GM12878 (cell line): ENCODE measurements around the gene PPP1R10.

Source experiments
- POLR2A ChIP-seq: IDR thresholded peaks from 2 replicates; pipeline ENCODE4 v1.6.1; 2011; ENCODE audit warnings: low read depth, mild to moderate bottlenecking, low read length
- SMC3 ChIP-seq: IDR thresholded peaks from 2 replicates; pipeline ENCODE4 v1.6.1; 2011; ENCODE audit warnings: low read length, improper control_type of control experiment, borderline replicate concordance
- TF ChIP-seq, protein P1 (sequence below), 3 experiments: IDR thresholded peaks in 2 of 3; conservative IDR thresholded peaks in 1 of 3; 2 replicates each; pipeline ENCODE4 v1.5.1; 2011; ENCODE audit warnings: low read depth in 3 of 3, low read length in 3 of 3, mild to moderate bottlenecking in 3 of 3, control low read depth in 2 of 3, moderate library complexity in 2 of 3, inconsistent platforms in 1 of 3, mixed read lengths in 1 of 3; ENCODE audit not compliant: control insufficient read depth in 2 of 3, insufficient read depth in 1 of 3; ENCODE audit errors: extremely low read depth in 1 of 3

DNA sequence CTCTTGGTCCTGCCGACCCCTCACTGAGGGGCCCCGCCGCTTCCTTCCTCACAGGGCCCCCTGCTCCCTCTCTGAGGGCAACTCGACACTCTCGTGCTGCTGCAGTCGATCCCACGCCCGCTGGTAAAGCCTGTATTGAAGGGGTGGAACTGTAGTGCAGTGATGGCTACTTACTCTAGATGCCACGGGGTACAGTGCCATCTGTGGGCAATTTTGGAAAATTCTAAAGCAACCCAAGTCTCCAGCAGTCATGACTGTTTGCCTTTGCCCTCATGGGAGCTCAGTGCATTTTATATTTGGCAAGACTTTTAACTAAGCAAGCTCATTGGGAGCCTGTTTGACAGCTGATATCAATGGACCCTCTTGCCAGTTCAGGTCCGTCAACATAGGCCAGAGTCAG, 23.4 kb upstream of the PPP1R10 start:
- TF ChIP-seq, protein P1, sequence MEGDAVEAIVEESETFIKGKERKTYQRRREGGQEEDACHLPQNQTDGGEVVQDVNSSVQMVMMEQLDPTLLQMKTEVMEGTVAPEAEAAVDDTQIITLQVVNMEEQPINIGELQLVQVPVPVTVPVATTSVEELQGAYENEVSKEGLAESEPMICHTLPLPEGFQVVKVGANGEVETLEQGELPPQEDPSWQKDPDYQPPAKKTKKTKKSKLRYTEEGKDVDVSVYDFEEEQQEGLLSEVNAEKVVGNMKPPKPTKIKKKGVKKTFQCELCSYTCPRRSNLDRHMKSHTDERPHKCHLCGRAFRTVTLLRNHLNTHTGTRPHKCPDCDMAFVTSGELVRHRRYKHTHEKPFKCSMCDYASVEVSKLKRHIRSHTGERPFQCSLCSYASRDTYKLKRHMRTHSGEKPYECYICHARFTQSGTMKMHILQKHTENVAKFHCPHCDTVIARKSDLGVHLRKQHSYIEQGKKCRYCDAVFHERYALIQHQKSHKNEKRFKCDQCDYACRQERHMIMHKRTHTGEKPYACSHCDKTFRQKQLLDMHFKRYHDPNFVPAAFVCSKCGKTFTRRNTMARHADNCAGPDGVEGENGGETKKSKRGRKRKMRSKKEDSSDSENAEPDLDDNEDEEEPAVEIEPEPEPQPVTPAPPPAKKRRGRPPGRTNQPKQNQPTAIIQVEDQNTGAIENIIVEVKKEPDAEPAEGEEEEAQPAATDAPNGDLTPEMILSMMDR (IDR thresholded peaks at IDR 0.05 in 2 of 3, conservative IDR thresholded peaks at IDR 0.05 in 1 of 3; ENCODE audit: control insufficient read depth in 2 of 3, extremely low read depth in 1 of 3, insufficient read depth in 1 of 3, low read depth in 3 of 3, low read length in 3 of 3) = peak in 1 of 3 experiments; percentile 5; a peak in 1 of 6 replicates
- TF ChIP-seq POLR2A = no peak
- no peak for TF ChIP-seq SMC3
